MM.1S (cell line): Measurements from ENCODE around the gene TRIM71.

Experiments
- CTCF ChIP-seq: fragments of 300-600 bp; sonication (generic); IDR thresholded peaks from 2 replicates; pipeline ENCODE4 v1.5.1; 2016; ENCODE audit warnings: antibody characterized with exemption, low read length, mixed read lengths
- EZH2 ChIP-seq: fragments of 300-600 bp; sonication (generic); optimal IDR thresholded peaks from 2 replicates; pipeline ENCODE3; 2017; ENCODE audit warnings: low read depth, mild to moderate bottlenecking, antibody characterized with exemption, low read length, mixed read lengths

DNA sequence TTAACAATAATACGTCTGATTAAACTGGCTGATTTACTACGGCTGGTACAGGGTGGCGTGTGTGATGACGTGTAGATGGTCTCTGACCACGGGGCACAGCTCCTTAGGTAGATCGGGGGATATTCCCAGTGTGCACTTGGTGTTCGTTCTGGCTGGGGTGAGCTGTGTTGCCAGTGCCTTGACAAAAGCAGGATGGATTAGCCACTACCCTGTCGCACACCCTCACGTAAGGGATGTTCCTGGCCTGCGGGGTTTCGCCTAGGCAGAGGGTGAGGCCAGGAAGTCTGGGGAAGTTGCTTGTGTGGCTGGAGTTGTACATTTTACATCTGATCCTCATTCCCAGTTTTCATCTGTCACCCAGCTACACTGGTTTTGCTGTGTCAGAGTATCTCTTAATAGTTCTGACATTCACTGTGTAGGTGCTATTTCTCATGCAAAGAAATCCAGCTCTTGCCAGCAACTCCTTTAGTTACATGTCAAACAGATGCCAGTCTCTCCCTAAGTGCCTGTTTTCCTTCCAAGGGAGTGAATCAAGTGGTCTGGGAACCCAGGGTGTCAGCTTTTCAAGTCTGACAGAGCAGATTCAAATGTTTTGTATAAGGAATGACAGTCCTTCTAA, 67.6 kb downstream of the TRIM71 start:
- TF ChIP-seq CTCF (no peak), EZH2 (no peak)
